Lower leg skin (tissue), 4 donors: ENCODE results near the gene DGAT2. TPM values are rescaled to one million over a fixed set of nuclear protein-coding genes. Genes with fewer than 3 reads are reported as not detected.
"Not testable (repeated sequence)": the region's sequence is repeated elsewhere in the genome, so short reads cannot be mapped to it uniquely, and the experiment has no call there.

Experiments used
- DNase-seq, 2 donors: peaks; one replicate each; pipeline ENCODE4 v3.0.0-alpha.2; 2019; ENCODE audit warnings: low spot score in 2 of 2
- H3K4me3 ChIP-seq: fragments of 200-600 bp; sonication (generic); 2 replicates; pipeline ENCODE4 v1.5.1; 2017; ENCODE audit warnings: mild to moderate bottlenecking, low read depth; ENCODE audit not compliant: poor library complexity, severe bottlenecking
- CTCF ChIP-seq, 3 donors: fragments of 450-650 bp; IDR thresholded peaks; one replicate each; pipeline ENCODE4 v1.5.1; 2016; ENCODE audit warnings: antibody characterized with exemption in 3 of 3, mild to moderate bottlenecking in 3 of 3, moderate library complexity in 2 of 3
- POLR2A ChIP-seq, 2 donors: fragments of 450-650 bp; IDR thresholded peaks; one replicate each; pipeline ENCODE4 v1.6.1; 2016 to 2017; ENCODE audit warnings: antibody characterized with exemption in 2 of 2, mild to moderate bottlenecking in 1 of 2, moderate library complexity in 1 of 2
- WGBS, 2 donors: methylation state at CpG; one replicate each; pipeline ENCODE4 v1.1.5; 2018; 5-methylcytosine and 5-hydroxymethylcytosine counted together
- intact Hi-C: fragments of 100-400 bp; cut with DNase I; formaldehyde crosslinking; loops from one replicate; pipeline ENCODE4 v1.15.0; 2023; ENCODE audit warnings: low total_unique reads
- total RNA-seq, 4 donors: library from RNA; depleted of rRNA; stranded (reverse); fragments of >200 nt; gene quantifications; one replicate each; pipeline ENCODE4 v1.1.0, GENCODE V29; 2016

DGAT2 gene
- total RNA-seq, 4 donors from 2014 or later, result 160 to 545 (median 289) TPM

- TF ChIP-seq CTCF (IDR thresholded peaks at IDR 0.05) (no peak), POLR2A (IDR thresholded peaks at IDR 0.05) (no peak)
- intact Hi-C loops, result no loop called here
- WGBS, 2 donors, result 72 to 80% methylated on average over 5 of the region's 5 CpGs
- H3K4me3 ChIP-seq, result no peak overlapping the region
- DNase-seq, result peak in 1 of 2 donors; percentile 60
Measured at GRCh38 chr11:75734491-75735180, 33.9 kb upstream of the DGAT2 start.

- no peak for TF ChIP-seq POLR2A (IDR thresholded peaks at IDR 0.05)
- DNase-seq, result peak in 1 of 2 donors; percentile 63
- whole genome bisulfite sequencing, 2 donors, result 94 to 96% methylated on average over 4 of the region's 4 CpGs
- intact Hi-C loops, result no loop called here
- no peak overlapping the region for H3K4me3 ChIP-seq
Measured at GRCh38 chr11:75735181-75735845, 33.3 kb upstream of the DGAT2 start.

- DNase-seq, result no peak
- TF ChIP-seq POLR2A (IDR thresholded peaks at IDR 0.05), result no peak
- TF ChIP-seq CTCF (IDR thresholded peaks at IDR 0.05), result no peak
- H3K4me3 ChIP-seq, result no peak overlapping the region
- intact Hi-C loops, result no loop called here
- 81 to 86% methylated on average over 6 of the region's 6 CpGs for WGBS, 2 donors
Measured at GRCh38 chr11:75737314-75737713, 31.3 kb upstream of the DGAT2 start.

GRCh38 chr11:75740681-75741080, 27.9 kb upstream of the DGAT2 start:
- TF ChIP-seq CTCF (IDR thresholded peaks at IDR 0.05) (no peak), POLR2A (IDR thresholded peaks at IDR 0.05) (no peak)
- no peak overlapping the region for H3K4me3 ChIP-seq
- DNase-seq, result no peak
- 78 to 86% methylated on average over 1 of the region's 1 CpG for WGBS, 2 donors
- intact Hi-C loops, result no loop called here

GRCh38 chr11:75743159-75743558, 25.4 kb upstream of the DGAT2 start:
- DNase-seq, H3K4me3 ChIP-seq, intact Hi-C loops: not testable (repeated sequence)
- 95 to 97% methylated on average over 4 of the region's 4 CpGs for WGBS, 2 donors

GRCh38 chr11:75743711-75744563, 24.6 kb upstream of the DGAT2 start:
- intact Hi-C loops, result no loop called here
- TF ChIP-seq CTCF (IDR thresholded peaks at IDR 0.05), result no peak
- TF ChIP-seq POLR2A (IDR thresholded peaks at IDR 0.05), result no peak
- DNase-seq, result no peak

More at GRCh38 chr11:75743711-75744563, 24.6 kb upstream of the DGAT2 start:
- 44 to 55% methylated on average over 9 of the region's 9 CpGs for WGBS, 2 donors
- no peak overlapping the region for H3K4me3 ChIP-seq
